Mesendoderm (in vitro differentiated cells): ENCODE results near the gene RLN2. TPM values are rescaled to one million over a fixed set of nuclear protein-coding genes. Genes with fewer than 3 reads are reported as not detected.
A peak's percentile ranks its signal among the peaks of the same experiment; 100 is the strongest.

ENCODE experiments used
- DNase-seq: peaks from one replicate; pipeline ENCODE4 v3.0.0; 2013
- H2AK5ac ChIP-seq: 2 replicates; pipeline ENCODE4 v1.6.1; 2013; ENCODE audit warnings: low read length, inconsistent platforms
- H2BK120ac ChIP-seq: 2 replicates; pipeline ENCODE4 v1.6.1; 2013; ENCODE audit warnings: low read depth, mild to moderate bottlenecking, low read length, moderate library complexity, mixed read lengths
- H2BK15ac ChIP-seq: replicated peaks from 2 replicates; pipeline ENCODE4 v1.6.1; 2013; ENCODE audit warnings: low read depth, mild to moderate bottlenecking, moderate library complexity
- H2BK5ac ChIP-seq: 2 replicates; pipeline ENCODE4 v1.6.1; 2013; ENCODE audit warnings: low read length, inconsistent platforms
- H3K18ac ChIP-seq: 2 replicates; pipeline ENCODE4 v1.6.1; 2013; ENCODE audit warnings: mild to moderate bottlenecking, low read length, mixed read lengths
- H3K23ac ChIP-seq: one replicate; pipeline ENCODE4 v1.6.1; 2013; ENCODE audit warnings: low read length
- H3K27ac ChIP-seq: 2 replicates; pipeline ENCODE4 v1.5.1; 2013; ENCODE audit warnings: low read depth, mild to moderate bottlenecking, inconsistent platforms, low read length, moderate library complexity
- H3K27me3 ChIP-seq: 2 replicates; pipeline ENCODE4 v1.6.1; 2013; ENCODE audit warnings: low read length, control low read depth, mild to moderate bottlenecking, inconsistent platforms; ENCODE audit not compliant: insufficient read depth, poor library complexity
- H3K36me3 ChIP-seq: 2 replicates; pipeline ENCODE4 v1.6.1; 2013; ENCODE audit warnings: low read length, inconsistent platforms; ENCODE audit not compliant: control insufficient read depth, insufficient read depth
- H3K4ac ChIP-seq: one replicate; pipeline ENCODE4 v1.6.1; 2013; ENCODE audit warnings: low read depth, mild to moderate bottlenecking, low read length, moderate library complexity
- H3K4me1 ChIP-seq: 2 replicates; pipeline ENCODE4 v1.6.1; 2013; ENCODE audit warnings: low read depth, low read length, inconsistent platforms; ENCODE audit not compliant: control insufficient read depth
- H3K4me2 ChIP-seq: 2 replicates; pipeline ENCODE4 v1.6.1; 2013; ENCODE audit warnings: low read length
- H3K4me3 ChIP-seq: 2 replicates; pipeline ENCODE4 v1.5.1; 2013; ENCODE audit warnings: mild to moderate bottlenecking, low read length
- H3K56ac ChIP-seq: one replicate; pipeline ENCODE4 v1.6.1; 2013; ENCODE audit warnings: low read length
- H3K79me1 ChIP-seq: 2 replicates; pipeline ENCODE4 v1.6.1; 2013; ENCODE audit warnings: low read length, inconsistent platforms
- H3K79me2 ChIP-seq: 2 replicates; pipeline ENCODE4 v1.6.1; 2013; ENCODE audit warnings: mild to moderate bottlenecking, low read length; ENCODE audit not compliant: control insufficient read depth, insufficient read depth
- H3K9ac ChIP-seq: 2 replicates; pipeline ENCODE4 v1.6.1; 2013; ENCODE audit warnings: low read length, inconsistent platforms
- H4K5ac ChIP-seq: one replicate; pipeline ENCODE4 v1.6.1; 2013; ENCODE audit warnings: low read length
- H4K8ac ChIP-seq: one replicate; pipeline ENCODE4 v1.6.1; 2013; ENCODE audit warnings: low read depth, mild to moderate bottlenecking, control low read depth, low read length, moderate library complexity
- WGBS: extraction: QIAGEN DNeasy Blood & Tissue Kit; methylation state at CpG from one replicate; pipeline ENCODE4 v1.1.7; 2013; ENCODE audit warnings: low lambda C conversion rate, missing lambda C conversion rate; ENCODE audit not compliant: insufficient coverage; ENCODE audit errors: extremely low coverage; 5-methylcytosine and 5-hydroxymethylcytosine counted together
- small RNA-seq: library from polyadenylated mRNA; stranded (forward); fragments of <200 nt; extraction: miRNeasy Mini kit (QIAGEN cat#:217004); gene quantifications from one replicate; pipeline ENCODE3, GENCODE V24; 2013; ENCODE audit not compliant: insufficient read depth

Gene RLN2

GRCh38 chr9:5263351-5264218 is 40.9 kb downstream of the RLN2 start:
- Histone ChIP-seq H3K4me2 (no peak overlapping the region), H3K79me1 (no peaks in the 10 kb centered on the region)

More at GRCh38 chr9:5263351-5264218, 40.9 kb downstream of the RLN2 start:
- Histone ChIP-seq H4K5ac (no peak overlapping the region), H3K4ac (no peak overlapping the region), H3K9ac (no peak overlapping the region), H3K18ac (no peak overlapping the region), H3K27me3 (no peaks in the 10 kb centered on the region), H3K56ac (no peak overlapping the region), H2AK5ac (no peak overlapping the region), H2BK120ac (no peak overlapping the region), H2BK15ac (peak overlapping the region; percentile 27), H3K4me3 (no peak overlapping the region), H3K27ac (no peak overlapping the region), H4K8ac (no peak overlapping the region), H3K36me3 (no peaks in the 10 kb centered on the region), H3K4me1 (no peaks in the 10 kb centered on the region), H3K23ac (no peak overlapping the region), H3K79me2 (no peaks in the 10 kb centered on the region), H2BK5ac (no peak overlapping the region)
- WGBS, result no CpG with 5 or more reads among the region's 5 CpGs
- peak; percentile 73 for DNase-seq

Small RNA genes lying within 50 kb of the gene (small RNA-seq; reads per million reads assigned to genes)
- gene HMGN2P31, result not detected
